ENCODE results near the gene ITGB1. TPM values are rescaled to one million over a fixed set of nuclear protein-coding genes. Genes with fewer than 3 reads are reported as not detected.

Gene ITGB1
- total RNA-seq = 3,825 and 4,017 TPM in 2 replicates

DNA sequence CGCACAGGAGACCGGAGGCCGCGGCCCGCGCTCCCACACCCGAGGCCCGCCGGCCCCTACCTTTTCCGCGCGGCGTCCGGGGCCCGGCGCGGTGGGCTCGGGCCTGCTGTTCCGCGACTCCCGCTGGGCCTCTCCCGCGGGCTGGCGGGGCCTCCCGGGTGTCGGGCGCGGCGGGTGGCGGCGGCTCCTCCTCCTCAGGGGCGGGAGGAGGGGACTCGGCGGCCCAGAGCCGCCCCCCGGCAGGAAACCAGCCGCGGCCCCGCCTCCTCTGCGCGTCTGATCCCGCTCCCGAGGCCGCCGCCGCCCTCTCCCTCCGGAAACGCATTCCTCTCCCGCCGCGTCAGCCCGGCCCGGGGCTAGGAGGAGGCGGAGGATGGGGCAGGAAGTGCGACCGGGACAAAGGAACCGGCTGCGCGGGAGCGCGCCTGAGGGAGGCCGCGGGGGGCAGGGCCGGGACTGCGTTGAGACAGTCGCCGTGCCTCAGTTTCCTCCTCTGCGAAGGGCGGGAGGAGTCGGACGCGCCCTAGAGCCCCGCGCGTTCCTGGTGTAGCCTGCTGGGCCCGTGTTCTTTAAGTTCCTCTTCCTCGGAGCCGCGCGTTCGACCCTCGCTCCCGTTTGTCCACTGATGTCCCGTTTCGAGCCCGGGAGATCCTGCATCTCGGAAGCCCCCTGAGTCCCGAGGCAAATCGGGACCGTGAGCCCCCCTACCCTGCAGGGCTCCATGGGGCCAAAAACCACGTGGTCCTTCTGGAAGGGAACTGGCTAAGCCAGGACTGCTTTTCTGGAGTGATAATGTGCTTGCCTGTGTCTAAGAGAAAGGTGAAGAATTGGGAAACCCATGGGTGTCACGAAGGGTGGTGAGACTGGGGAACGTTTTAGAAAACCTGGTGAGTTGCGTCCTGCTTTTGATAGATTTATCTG, at the start of gene ITGB1:
ITGB1 (minus strand) TSS at position 146 of the 921 bp plus-strand sequence. CDS start 22,672 bp downstream, outside the sequence.

